HFFc6 (cell line): ENCODE data around the gene PTPRE. TPM values are rescaled to one million over a fixed set of nuclear protein-coding genes. Genes with fewer than 3 reads are reported as not detected.

Experiments
- DNase-seq: peaks from one replicate; pipeline ENCODE4 v3.0.0-alpha.2; 2018
- H3K27ac Mint-ChIP-seq: 2 replicates; pipeline ENCODE4 v1.8.0; 2020; ENCODE audit warnings: mild to moderate bottlenecking, mixed read lengths
- H3K27me3 Mint-ChIP-seq: 2 replicates; pipeline ENCODE4 v1.8.0; 2021; ENCODE audit warnings: mild to moderate bottlenecking, moderate library complexity, mixed read lengths; ENCODE audit not compliant: insufficient read depth
- H3K36me3 Mint-ChIP-seq: 2 replicates; pipeline ENCODE4 v1.8.0; 2021; ENCODE audit warnings: low read depth, mixed read lengths
- H3K4me1 Mint-ChIP-seq: 2 replicates; pipeline ENCODE4 v1.8.0; 2020; ENCODE audit warnings: low read depth, mixed read lengths
- H3K4me3 Mint-ChIP-seq: 2 replicates; pipeline ENCODE4 v1.8.0; 2020; ENCODE audit warnings: mild to moderate bottlenecking, moderate library complexity, mixed read lengths
- H3K9me3 Mint-ChIP-seq: 2 replicates; pipeline ENCODE4 v1.8.0; 2020; ENCODE audit warnings: mild to moderate bottlenecking, mixed read lengths
- CTCF ChIP-seq: fragments of 200-600 bp; sonication (generic); IDR thresholded peaks from 2 replicates; pipeline ENCODE4 v1.5.0; 2021; ENCODE audit warnings: antibody characterized with exemption, mild to moderate bottlenecking
- total RNA-seq, 6 experiments: library from RNA; stranded (reverse); fragmentation: NEBNext Ultra II Directional; extraction: Animal tissue kit (Norgen Biotek cat#: 25700); gene quantifications; 2 replicates in 1 of 6; 3 replicates in 5 of 6; pipeline ENCODE4 v1.2.3, GENCODE V29; 2021

PTPRE gene
- total RNA-seq, 6 experiments from 2014 or later, result 0.14 to 0.37 (median 0.15) TPM; not detected in 3

GRCh38 chr10:127913368-127913759, 6.5 kb downstream of the PTPRE start:
- no peak for DNase-seq
- Mint-ChIP-seq H3K4me1 (no peaks in the 10 kb centered on the region), H3K36me3 (no peaks in the 10 kb centered on the region)

GRCh38 chr10:127915324-127915723, 8.4 kb downstream of the PTPRE start:
- no peak for TF ChIP-seq CTCF
- peaks cover 43% of the 10 kb centered on the region for H3K9me3 Mint-ChIP-seq
- no peak for DNase-seq
- no peaks in the 10 kb centered on the region for H3K36me3 Mint-ChIP-seq
- no peak overlapping the region for H3K27ac Mint-ChIP-seq
- H3K27me3 Mint-ChIP-seq, result no peaks in the 10 kb centered on the region; the same call in 1 of the 2 replicates
- no peak overlapping the region for H3K4me3 Mint-ChIP-seq
- H3K4me1 Mint-ChIP-seq, result no peaks in the 10 kb centered on the region

More at GRCh38 chr10:127913368-127913759, 6.5 kb downstream of the PTPRE start:
- H3K27me3 Mint-ChIP-seq, result no peaks in the 10 kb centered on the region
- TF ChIP-seq CTCF, result no peak
- no peak overlapping the region for H3K4me3 Mint-ChIP-seq
- H3K9me3 Mint-ChIP-seq, result peaks cover 34% of the 10 kb centered on the region
- no peak overlapping the region for H3K27ac Mint-ChIP-seq

- no peak for TF ChIP-seq CTCF
- H3K4me1 Mint-ChIP-seq, result no peaks in the 10 kb centered on the region
- H3K9me3 Mint-ChIP-seq, result peaks cover 52% of the 10 kb centered on the region
- peaks cover 3% of the 10 kb centered on the region; the same call in 1 of the 2 replicates for H3K27me3 Mint-ChIP-seq
- H3K27ac Mint-ChIP-seq, result no peak overlapping the region
- no peaks in the 10 kb centered on the region for H3K36me3 Mint-ChIP-seq
- H3K4me3 Mint-ChIP-seq, result no peak overlapping the region
- no peak for DNase-seq
Observed at GRCh38 chr10:127916826-127917225, 9.9 kb downstream of the PTPRE start.

GRCh38 chr10:127918572-127918971, 11.7 kb downstream of the PTPRE start:
- no peaks in the 10 kb centered on the region for H3K36me3 Mint-ChIP-seq
- no peak overlapping the region for H3K27ac Mint-ChIP-seq
- DNase-seq, result no peak
- no peak for TF ChIP-seq CTCF
- peaks cover 50% of the 10 kb centered on the region for H3K9me3 Mint-ChIP-seq
- no peak overlapping the region for H3K4me3 Mint-ChIP-seq
- H3K4me1 Mint-ChIP-seq, result no peaks in the 10 kb centered on the region
- H3K27me3 Mint-ChIP-seq, result peaks cover 3% of the 10 kb centered on the region; the same call in 1 of the 2 replicates

- Mint-ChIP-seq H3K27me3 (peaks cover 5% of the 10 kb centered on the region), H3K36me3 (no peaks in the 10 kb centered on the region), H3K9me3 (peaks cover 55% of the 10 kb centered on the region), H3K27ac (no peak overlapping the region), H3K4me1 (no peaks in the 10 kb centered on the region), H3K4me3 (no peak overlapping the region)
- no peak for TF ChIP-seq CTCF
- DNase-seq, result no peak
Observed at GRCh38 chr10:127919418-127920271, 12.7 kb downstream of the PTPRE start.
